Measurements from ENCODE around the gene NPIPA7.
"Not testable (repeated sequence)": the region's sequence is repeated elsewhere in the genome, so short reads cannot be mapped to it uniquely, and the experiment has no call there.

DNA sequence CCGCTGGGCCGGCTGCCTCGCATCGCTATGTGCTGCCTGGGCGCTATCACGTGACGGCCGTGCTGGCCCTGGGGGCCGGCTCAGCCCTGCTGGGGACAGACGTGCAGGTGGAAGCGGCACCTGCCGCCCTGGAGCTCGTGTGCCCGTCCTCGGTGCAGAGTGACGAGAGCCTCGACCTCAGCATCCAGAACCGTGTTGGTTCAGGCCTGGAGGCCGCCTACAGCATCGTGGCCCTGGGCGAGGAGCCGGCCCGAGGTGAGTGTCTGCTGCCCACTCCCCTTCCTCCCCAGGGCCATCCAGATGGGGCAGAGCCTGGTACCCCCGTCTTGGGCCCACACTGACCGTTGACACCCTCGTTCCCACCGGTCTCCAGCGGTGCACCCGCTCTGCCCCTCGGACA lies 21.4 kb upstream of the NPIPA7 start:
- TF ChIP-seq CTCF (conservative IDR thresholded peaks at IDR 0.05); ZFX (IDR thresholded peaks at IDR 0.05): not testable (repeated sequence)

Data from C4-2B (cell line).